ENCODE results near the gene NIM1K.
"Not testable (repeated sequence)": the region's sequence is repeated elsewhere in the genome, so short reads cannot be mapped to it uniquely, and the experiment has no call there.

Gene NIM1K

GRCh38 chr5:43316421-43316820 lies 124.4 kb downstream of the NIM1K start:
- no peak for DNase-seq

- DNase-seq, result no peak
These were observed 128.8 kb downstream of the NIM1K start for GRCh38 chr5:43320846-43321245.

- not testable (repeated sequence) for DNase-seq
These were observed 131.5 kb downstream of the NIM1K start for GRCh38 chr5:43323488-43323887.

DNA sequence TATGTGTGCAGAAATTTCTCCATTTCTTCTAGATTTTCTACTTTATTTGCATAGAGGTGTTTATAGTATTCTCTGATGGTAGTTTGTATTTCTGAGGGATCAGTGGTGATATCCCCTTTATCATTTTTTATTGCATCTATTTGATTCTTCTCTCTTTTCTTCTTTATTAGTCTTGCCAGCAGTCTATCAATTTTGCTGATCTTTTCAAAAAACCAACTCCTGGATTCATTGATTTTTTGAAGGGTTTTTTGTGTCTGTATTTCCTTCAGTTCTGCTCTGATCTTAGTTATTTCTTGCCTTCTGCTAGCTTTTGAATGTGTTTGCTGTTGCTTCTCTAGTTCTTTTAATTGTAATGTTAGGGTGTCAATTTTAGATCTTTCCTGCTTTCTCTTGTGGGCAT lies 133.6 kb downstream of the NIM1K start:
- DNase-seq, result not testable (repeated sequence)

Data from activated CD8-positive, alpha-beta memory T cell treated with anti-CD3 and anti-CD28 coated beads, Interleukin-2, amount 50 U/mL, for 4 hours (primary cell).